Activated T-helper 2 cell treated with anti-CD3 and anti-CD28 coated beads, Interferon-gamma antibody, Interleukin-2, Interleukin-4, amounts not matched to agents 10 μg/mL and 5 μg/mL and 100 μg/mL, durations not matched to agents 14 hours and 24 hours and 36 hours (primary cell): ENCODE measurements around the gene FGF14. TPM values are rescaled to one million over a fixed set of nuclear protein-coding genes. Genes with fewer than 3 reads are reported as not detected.

Source experiments
- DNase-seq: peaks from one replicate; pipeline ENCODE4 v3.0.0; 2021; ENCODE audit warnings: low spot score
- H3K27ac Mint-ChIP-seq: one replicate; pipeline ENCODE4 v1.8.0; 2021; ENCODE audit warnings: mixed read lengths
- H3K27me3 Mint-ChIP-seq: one replicate; pipeline ENCODE4 v1.8.0; 2021; ENCODE audit warnings: low read depth, mixed read lengths
- H3K36me3 Mint-ChIP-seq: one replicate; pipeline ENCODE4 v1.8.0; 2021; ENCODE audit warnings: low read depth, mixed read lengths
- H3K4me1 Mint-ChIP-seq: one replicate; pipeline ENCODE4 v1.8.0; 2021; ENCODE audit warnings: low read depth, mixed read lengths
- H3K4me3 Mint-ChIP-seq: one replicate; pipeline ENCODE4 v1.8.0; 2021; ENCODE audit warnings: low read depth, mild to moderate bottlenecking, moderate library complexity, mixed read lengths
- H3K9me3 Mint-ChIP-seq: one replicate; pipeline ENCODE4 v1.8.0; 2021; ENCODE audit warnings: mixed read lengths
- intact Hi-C: fragments of 100-400 bp; cut with micrococcal nuclease; formaldehyde crosslinking; loops from one replicate; pipeline ENCODE4 v1.15.1; 2023
- total RNA-seq: library from RNA; stranded (reverse); gene quantifications from 2 replicates; pipeline ENCODE4 v1.2.3, GENCODE V29; 2022

The FGF14 gene
- total RNA-seq, 1 donor from 2014 or later, result not detected

DNA sequence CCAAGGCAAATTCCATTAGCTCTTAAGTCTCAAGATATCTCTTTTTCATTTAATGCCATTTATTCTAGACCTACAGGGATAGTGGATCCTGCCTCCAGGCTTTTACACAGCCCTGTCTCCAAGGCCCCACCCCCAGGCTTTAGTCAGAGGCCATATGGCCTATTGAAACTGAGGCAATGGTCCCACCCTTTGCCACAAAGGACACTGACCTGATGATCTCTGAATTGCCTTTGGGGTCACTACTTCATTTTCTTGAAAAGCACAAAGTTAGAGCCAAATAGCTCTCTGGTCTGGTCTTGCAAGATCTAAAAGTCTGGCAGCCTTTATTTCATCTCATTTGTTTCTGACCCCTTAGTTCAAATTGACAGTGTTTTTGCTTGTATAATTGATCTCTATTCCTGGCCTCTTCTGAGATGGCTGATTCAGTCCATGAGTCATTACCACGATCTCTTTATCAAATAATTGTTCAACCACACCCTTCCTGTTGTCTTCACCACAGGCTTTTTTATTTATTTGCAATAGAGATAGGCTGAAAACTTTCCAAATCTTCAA lies 209.8 kb downstream of the FGF14 start:
- Mint-ChIP-seq H3K9me3 (no peaks in the 10 kb centered on the region), H3K27ac (no peak overlapping the region), H3K4me3 (no peak overlapping the region), H3K36me3 (no peaks in the 10 kb centered on the region), H3K4me1 (peaks cover 13% of the 10 kb centered on the region), H3K27me3 (peaks cover 3% of the 10 kb centered on the region)
- intact Hi-C loops, result loop anchor here (10.0 kb wide), 1 partner anchor 263 kb away; no protein-coding TSS in a partner anchor
- DNase-seq, result no peak

DNA sequence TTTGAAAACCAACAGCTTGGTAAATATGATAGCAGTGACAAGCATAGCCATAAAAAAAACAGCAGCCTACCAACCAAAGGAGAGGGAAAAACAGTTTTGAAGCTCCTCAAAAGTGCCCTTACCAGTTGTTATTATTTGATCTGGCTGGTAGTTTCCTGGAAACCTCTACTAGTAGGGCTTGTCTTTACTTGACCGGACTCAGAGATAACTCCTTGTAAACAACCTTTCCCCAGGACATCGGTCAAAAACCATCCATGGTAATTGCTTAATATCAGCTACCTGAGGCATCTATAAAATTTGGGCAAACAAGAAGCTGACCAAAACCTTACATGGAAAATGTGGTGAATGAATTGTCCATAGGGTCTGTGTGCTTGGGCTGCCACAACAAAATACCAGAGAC lies 210.9 kb downstream of the FGF14 start:
- H3K27ac Mint-ChIP-seq, result no peak overlapping the region
- no peak for DNase-seq
- H3K9me3 Mint-ChIP-seq, result no peaks in the 10 kb centered on the region
- H3K27me3 Mint-ChIP-seq, result no peaks in the 10 kb centered on the region
- no peaks in the 10 kb centered on the region for H3K36me3 Mint-ChIP-seq
- peaks cover 13% of the 10 kb centered on the region for H3K4me1 Mint-ChIP-seq
- intact Hi-C loops, result loop anchor here (10.0 kb wide), 1 partner anchor 264 kb away; no protein-coding TSS in a partner anchor
- no peak overlapping the region for H3K4me3 Mint-ChIP-seq

DNA sequence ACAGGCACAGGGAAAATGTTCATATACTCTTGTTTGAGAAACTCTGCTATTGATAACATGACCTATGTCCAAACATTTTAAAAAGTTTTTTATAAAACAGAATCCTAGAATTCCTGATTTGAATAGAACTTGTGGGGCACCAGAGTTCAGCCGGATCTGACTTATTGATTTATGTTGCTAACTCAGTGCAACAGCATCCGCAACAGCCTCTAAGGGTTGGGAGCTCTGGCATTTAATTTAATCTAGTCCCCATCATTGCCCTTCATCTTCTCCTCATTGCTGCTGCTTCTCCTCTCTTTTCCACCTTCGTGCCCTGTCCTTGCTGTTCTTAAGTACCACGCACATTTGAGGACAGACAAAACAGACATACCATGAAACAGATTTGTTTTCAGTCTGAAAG lies 214.5 kb downstream of the FGF14 start:
- H3K36me3 Mint-ChIP-seq, result no peaks in the 10 kb centered on the region
- no peaks in the 10 kb centered on the region for H3K9me3 Mint-ChIP-seq
- no peaks in the 10 kb centered on the region for H3K27me3 Mint-ChIP-seq
- peaks cover 3% of the 10 kb centered on the region for H3K4me1 Mint-ChIP-seq
- DNase-seq, result no peak
- no peak overlapping the region for H3K27ac Mint-ChIP-seq
- H3K4me3 Mint-ChIP-seq, result no peak overlapping the region
- intact Hi-C loops, result no loop called here

DNA sequence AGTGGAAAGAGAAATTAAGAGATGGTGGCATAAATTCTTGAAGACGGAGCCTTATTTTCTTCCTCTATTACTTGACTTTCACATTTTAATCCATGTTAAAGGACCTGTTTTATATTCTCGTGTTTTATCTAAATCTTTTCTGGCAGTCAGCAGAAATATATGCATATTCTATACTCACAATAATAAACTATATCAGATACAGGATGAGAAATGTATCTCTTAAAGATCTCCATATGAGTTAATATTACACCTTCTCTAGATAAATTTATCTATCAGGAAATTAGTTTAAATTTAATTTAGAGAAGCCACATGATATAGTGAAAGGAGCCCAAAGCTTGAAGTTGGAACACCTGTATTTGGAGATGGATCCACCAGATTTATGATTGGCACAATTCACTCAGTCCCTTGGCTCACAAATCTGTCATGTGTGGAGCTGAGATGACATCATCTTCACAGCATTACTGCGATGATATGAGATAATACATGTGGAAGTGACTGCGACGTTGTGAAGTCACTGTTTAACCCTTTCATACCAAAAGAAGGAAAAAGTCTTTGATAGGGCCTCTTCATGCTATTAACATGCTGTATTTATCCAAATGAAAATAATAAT lies 216.4 kb downstream of the FGF14 start:
- intact Hi-C loops, result no loop called here
- no peaks in the 10 kb centered on the region for H3K4me1 Mint-ChIP-seq
- no peaks in the 10 kb centered on the region for H3K9me3 Mint-ChIP-seq
- no peaks in the 10 kb centered on the region for H3K27me3 Mint-ChIP-seq
- no peak overlapping the region for H3K27ac Mint-ChIP-seq
- H3K4me3 Mint-ChIP-seq, result no peak overlapping the region
- H3K36me3 Mint-ChIP-seq, result no peaks in the 10 kb centered on the region
- no peak for DNase-seq

DNA sequence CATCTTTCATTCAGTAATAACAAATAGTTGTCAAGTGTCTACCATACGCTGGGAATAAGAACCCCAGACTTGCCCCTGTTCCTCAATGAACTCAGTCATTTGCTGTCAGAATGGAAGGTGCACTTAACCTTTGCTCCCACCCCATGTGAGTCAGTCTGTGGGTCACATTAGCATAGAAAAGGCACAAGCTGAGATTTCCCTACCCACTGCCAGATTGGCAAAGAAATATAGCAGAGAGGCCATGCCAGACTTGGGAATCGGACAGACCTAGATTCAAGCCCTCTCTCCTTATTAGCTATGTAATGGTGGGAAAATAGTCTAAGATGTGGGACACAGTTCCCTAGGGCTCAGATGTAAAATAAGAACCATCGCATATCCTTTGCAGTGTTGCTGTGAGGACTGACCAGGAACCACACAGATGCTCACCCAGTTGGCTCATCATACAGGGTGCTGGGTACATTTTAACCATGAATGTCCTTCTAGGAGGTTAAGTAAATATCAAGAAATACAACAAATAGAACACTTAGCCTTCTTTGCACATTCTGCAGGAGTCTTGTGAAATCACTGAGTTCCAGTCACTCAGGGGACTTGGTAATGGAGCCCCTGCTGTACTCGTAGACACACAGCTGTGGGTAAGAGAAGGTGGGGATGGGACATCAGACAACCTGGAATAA lies 218.2 kb downstream of the FGF14 start:
- Mint-ChIP-seq H3K9me3 (no peaks in the 10 kb centered on the region), H3K27ac (no peak overlapping the region), H3K4me3 (no peak overlapping the region), H3K4me1 (no peaks in the 10 kb centered on the region), H3K27me3 (no peaks in the 10 kb centered on the region), H3K36me3 (no peaks in the 10 kb centered on the region)
- intact Hi-C loops, result no loop called here
- no peak for DNase-seq

DNA sequence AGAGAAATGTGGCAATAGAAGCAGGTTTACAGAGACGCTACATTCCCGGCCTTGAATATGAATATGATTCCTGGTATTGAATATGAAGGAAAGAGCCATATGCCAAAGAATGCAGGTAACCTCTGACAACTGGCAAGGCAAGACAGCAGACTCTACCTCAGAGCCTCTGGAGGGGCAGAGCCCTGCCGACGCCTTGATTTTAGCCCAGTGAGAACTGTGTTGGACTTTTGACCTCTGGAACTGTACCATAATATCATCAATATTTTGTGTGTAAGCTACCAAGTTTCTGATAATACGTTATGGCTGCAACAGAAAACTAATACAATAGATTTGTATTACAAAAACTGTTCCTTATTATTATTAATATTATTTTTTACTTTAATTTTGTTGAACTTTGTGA lies 219.7 kb downstream of the FGF14 start:
- no peak overlapping the region for H3K27ac Mint-ChIP-seq
- intact Hi-C loops, result no loop called here

DNA sequence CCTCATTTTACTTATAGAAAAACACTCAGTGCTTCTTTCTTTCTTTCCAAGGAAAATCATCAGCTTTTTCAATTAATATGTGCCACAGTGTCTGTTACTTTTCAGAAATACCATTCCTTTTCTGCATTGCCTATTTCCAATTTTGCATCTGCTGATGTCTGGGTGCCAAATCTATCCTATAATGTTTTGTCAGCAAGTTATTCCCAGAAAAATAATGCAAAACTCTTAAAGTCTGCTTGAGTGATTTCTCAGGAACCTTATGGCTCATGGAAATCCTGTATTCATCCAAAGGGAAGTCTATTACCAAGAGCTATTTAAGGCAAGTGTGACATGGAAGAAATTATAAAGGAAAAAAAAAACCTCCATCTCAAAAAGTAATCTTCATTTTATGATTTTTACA lies 224.4 kb downstream of the FGF14 start:
- no peaks in the 10 kb centered on the region for H3K36me3 Mint-ChIP-seq
- H3K9me3 Mint-ChIP-seq, result no peaks in the 10 kb centered on the region
- no peaks in the 10 kb centered on the region for H3K27me3 Mint-ChIP-seq
- no peak for DNase-seq
- intact Hi-C loops, result no loop called here
- H3K4me3 Mint-ChIP-seq, result no peak overlapping the region
- H3K27ac Mint-ChIP-seq, result no peak overlapping the region
- no peaks in the 10 kb centered on the region for H3K4me1 Mint-ChIP-seq

More for the DNA sequence above, 219.7 kb downstream of the FGF14 start:
- no peak for DNase-seq
- H3K27me3 Mint-ChIP-seq, result no peaks in the 10 kb centered on the region
- H3K9me3 Mint-ChIP-seq, result no peaks in the 10 kb centered on the region
- no peak overlapping the region for H3K4me3 Mint-ChIP-seq
- no peaks in the 10 kb centered on the region for H3K36me3 Mint-ChIP-seq
- H3K4me1 Mint-ChIP-seq, result no peaks in the 10 kb centered on the region

DNA sequence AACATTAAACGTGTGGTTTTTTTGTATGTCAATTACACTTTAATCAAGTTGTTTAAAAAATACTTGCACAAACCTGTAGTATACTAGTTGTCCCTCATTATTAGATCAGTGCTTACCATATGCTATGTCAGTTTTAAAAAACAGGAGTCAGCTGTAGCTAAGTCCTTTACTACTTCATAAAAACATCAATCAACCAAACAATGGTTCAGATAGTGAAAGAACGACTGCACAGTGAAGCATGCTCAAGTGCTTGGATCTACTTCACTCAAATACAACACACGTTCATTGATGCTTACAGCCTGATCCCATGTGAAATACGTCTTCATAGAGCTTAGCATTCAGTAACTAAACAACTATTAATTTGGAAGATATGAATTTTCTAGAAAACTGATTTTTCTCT lies 225.0 kb downstream of the FGF14 start:
- no peaks in the 10 kb centered on the region for H3K27me3 Mint-ChIP-seq
- H3K36me3 Mint-ChIP-seq, result no peaks in the 10 kb centered on the region
- DNase-seq, result no peak
- intact Hi-C loops, result no loop called here
- no peaks in the 10 kb centered on the region for H3K4me1 Mint-ChIP-seq
- H3K27ac Mint-ChIP-seq, result no peak overlapping the region
- H3K4me3 Mint-ChIP-seq, result no peak overlapping the region
- no peaks in the 10 kb centered on the region for H3K9me3 Mint-ChIP-seq

DNA sequence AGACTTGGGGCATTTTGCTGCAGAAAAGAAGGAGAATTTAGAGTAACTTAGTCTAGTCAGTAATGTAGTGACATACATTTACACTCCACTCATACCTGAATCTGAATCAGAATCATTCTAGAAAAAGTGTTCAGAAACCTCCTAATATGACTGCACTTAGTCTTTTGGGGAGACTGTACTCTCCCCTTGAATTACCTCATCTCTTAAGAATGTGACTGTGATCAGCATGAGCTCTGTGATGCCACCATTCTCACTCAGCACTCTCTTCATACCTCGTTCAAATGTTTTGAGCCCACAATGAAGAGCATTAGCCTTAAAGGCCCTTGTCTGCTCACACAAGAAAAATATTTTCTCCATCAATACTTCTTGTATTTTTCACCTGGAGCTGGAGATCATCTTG lies 229.4 kb downstream of the FGF14 start:
- Mint-ChIP-seq H3K36me3 (no peaks in the 10 kb centered on the region), H3K9me3 (no peaks in the 10 kb centered on the region), H3K27me3 (no peaks in the 10 kb centered on the region), H3K27ac (no peak overlapping the region), H3K4me3 (no peak overlapping the region), H3K4me1 (no peaks in the 10 kb centered on the region)
- DNase-seq, result no peak
- intact Hi-C loops, result no loop called here

DNA sequence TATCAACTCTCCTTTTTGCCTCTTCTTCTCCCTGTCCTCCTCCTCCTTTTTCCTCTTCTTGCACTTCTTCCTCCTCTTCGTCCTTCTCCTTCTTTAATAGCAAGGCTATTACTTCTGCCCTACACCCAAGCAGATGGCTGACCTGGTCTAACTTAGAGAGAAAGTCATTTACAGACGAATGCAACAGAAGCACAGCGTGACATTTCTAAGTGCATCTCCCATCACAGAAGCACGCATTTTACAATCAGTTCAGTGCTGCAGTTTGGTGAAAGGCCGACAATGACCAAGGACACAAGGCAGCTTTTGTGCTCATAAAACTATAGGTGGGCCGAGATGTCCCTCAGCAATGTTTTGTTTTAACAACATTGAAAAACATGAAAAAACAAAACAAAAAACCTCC lies 231.5 kb downstream of the FGF14 start:
- Mint-ChIP-seq H3K4me1 (no peaks in the 10 kb centered on the region), H3K9me3 (no peaks in the 10 kb centered on the region), H3K27me3 (no peaks in the 10 kb centered on the region), H3K27ac (no peak overlapping the region), H3K4me3 (no peak overlapping the region), H3K36me3 (no peaks in the 10 kb centered on the region)
- no peak for DNase-seq
- intact Hi-C loops, result no loop called here

DNA sequence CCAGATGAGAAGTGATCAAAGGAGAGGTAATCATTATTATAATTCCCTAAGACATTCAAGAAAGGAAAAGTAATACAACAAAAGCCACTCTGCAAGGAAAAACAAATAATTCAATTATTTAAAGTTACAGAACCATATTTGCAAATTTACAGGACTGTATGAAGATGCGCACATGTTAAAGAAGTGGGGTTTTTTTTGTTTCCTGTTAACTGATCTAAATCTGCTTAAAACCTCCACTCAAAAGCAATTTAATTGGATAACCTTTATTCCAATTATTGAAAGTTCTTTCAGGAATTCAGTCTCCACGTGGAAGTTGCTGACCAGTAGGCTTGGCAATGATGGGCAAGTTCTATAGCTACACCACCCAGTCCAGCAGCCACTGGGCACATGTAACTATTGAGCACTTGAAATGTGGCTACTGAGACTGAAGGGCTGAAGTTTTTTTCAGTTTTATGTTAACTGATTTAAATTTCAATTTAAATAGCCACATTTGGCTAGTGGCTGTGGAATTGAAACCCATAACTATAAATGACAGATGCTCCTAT lies 232.3 kb downstream of the FGF14 start:
- H3K4me1 Mint-ChIP-seq, result no peaks in the 10 kb centered on the region
- H3K27ac Mint-ChIP-seq, result no peak overlapping the region
- intact Hi-C loops, result no loop called here
- no peak for DNase-seq
- no peaks in the 10 kb centered on the region for H3K36me3 Mint-ChIP-seq
- no peaks in the 10 kb centered on the region for H3K9me3 Mint-ChIP-seq
- H3K4me3 Mint-ChIP-seq, result no peak overlapping the region
- H3K27me3 Mint-ChIP-seq, result no peaks in the 10 kb centered on the region

DNA sequence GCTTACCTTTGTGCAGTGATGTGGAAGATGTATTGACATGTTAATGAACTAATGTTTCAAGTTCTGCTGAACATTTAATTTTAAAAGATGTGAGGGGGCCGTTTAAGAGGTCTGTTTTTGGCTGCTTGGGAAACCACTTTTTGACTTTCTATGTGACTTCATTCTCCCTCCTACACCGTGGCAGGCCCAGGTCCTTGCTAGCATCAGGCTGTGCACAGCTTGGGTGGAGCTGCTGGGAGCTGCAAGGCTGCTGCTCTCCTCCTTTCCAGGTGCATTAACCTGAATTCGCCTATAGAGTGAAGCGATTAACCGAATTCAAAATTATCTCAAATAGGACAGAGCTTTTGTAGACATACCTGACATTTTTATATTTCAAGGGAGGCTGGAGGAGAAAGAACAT lies 249.1 kb downstream of the FGF14 start:
- H3K27ac Mint-ChIP-seq, result no peak overlapping the region
- H3K4me1 Mint-ChIP-seq, result no peaks in the 10 kb centered on the region
- no peaks in the 10 kb centered on the region for H3K36me3 Mint-ChIP-seq
- no peaks in the 10 kb centered on the region for H3K27me3 Mint-ChIP-seq
- no peak overlapping the region for H3K4me3 Mint-ChIP-seq
- H3K9me3 Mint-ChIP-seq, result no peaks in the 10 kb centered on the region
- intact Hi-C loops, result no loop called here
- no peak for DNase-seq

DNA sequence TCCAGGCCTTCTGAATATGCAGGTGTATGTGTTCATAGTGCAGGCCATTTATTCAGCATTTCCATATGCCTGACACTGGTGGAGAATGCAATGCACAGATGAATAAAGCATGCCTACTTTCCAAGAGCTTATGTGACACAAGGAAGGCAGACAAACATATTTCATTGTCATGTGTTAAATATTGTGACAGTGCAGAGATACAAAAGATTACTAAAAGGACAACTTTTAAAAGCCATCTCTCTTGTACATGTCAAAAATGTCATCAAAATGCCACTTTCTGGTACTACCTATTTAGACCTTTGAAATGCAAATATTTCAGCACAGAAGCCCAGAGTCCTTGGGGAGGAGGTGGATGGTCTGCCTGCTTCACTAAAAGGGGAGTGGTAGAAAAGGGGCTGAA lies 254.5 kb downstream of the FGF14 start:
- no peaks in the 10 kb centered on the region for H3K4me1 Mint-ChIP-seq
- no peaks in the 10 kb centered on the region for H3K9me3 Mint-ChIP-seq
- no peaks in the 10 kb centered on the region for H3K27me3 Mint-ChIP-seq
- H3K27ac Mint-ChIP-seq, result no peak overlapping the region
- intact Hi-C loops, result no loop called here
- no peak overlapping the region for H3K4me3 Mint-ChIP-seq
- H3K36me3 Mint-ChIP-seq, result no peaks in the 10 kb centered on the region
- no peak for DNase-seq
